Calu3 (cell line): ENCODE results near the gene RRAS2. TPM values are rescaled to one million over a fixed set of nuclear protein-coding genes. Genes with fewer than 3 reads are reported as not detected.
"Not testable (repeated sequence)": the region's sequence is repeated elsewhere in the genome, so short reads cannot be mapped to it uniquely, and the experiment has no call there.

Source experiments
- BruUV-seq: library from RNA; stranded (reverse); fragments of 400-500 nt; replicated peaks from 2 replicates; lab custom pipeline; 2021; lab: Mats Ljungman, UMichigan
- CTCF ChIA-PET: fragments of 300-600 bp; sonication (Branson Sonifier 250); formaldehyde crosslinking; loops from one replicate; lab custom pipeline; 2022; ENCODE audit warnings: antibody characterized with exemption; lab: Charles Lee
- DNase-seq: peaks from one replicate; pipeline ENCODE4 v3.0.0; 2022
- H3K27ac Mint-ChIP-seq: one replicate; pipeline ENCODE4 v1.8.0; 2022; ENCODE audit warnings: mixed read lengths; ENCODE audit not compliant: unreplicated experiment
- H3K27me3 Mint-ChIP-seq: one replicate; pipeline ENCODE4 v1.8.0; 2022; ENCODE audit warnings: mixed read lengths; ENCODE audit not compliant: unreplicated experiment
- H3K36me3 Mint-ChIP-seq: one replicate; pipeline ENCODE4 v1.8.0; 2022; ENCODE audit warnings: mild to moderate bottlenecking, moderate library complexity, mixed read lengths; ENCODE audit not compliant: insufficient read depth, unreplicated experiment
- H3K4me1 Mint-ChIP-seq: one replicate; pipeline ENCODE4 v1.8.0; 2022; ENCODE audit warnings: mild to moderate bottlenecking, low read depth, mixed read lengths; ENCODE audit not compliant: unreplicated experiment
- H3K4me3 Mint-ChIP-seq: one replicate; pipeline ENCODE4 v1.8.0; 2022; ENCODE audit warnings: mild to moderate bottlenecking, low read depth, moderate library complexity, mixed read lengths; ENCODE audit not compliant: unreplicated experiment
- H3K9me3 Mint-ChIP-seq: one replicate; pipeline ENCODE4 v1.8.0; 2022; ENCODE audit warnings: low read depth, mixed read lengths; ENCODE audit not compliant: unreplicated experiment
- intact Hi-C: fragments of 100-400 bp; cut with micrococcal nuclease; formaldehyde crosslinking; loops from one replicate; pipeline ENCODE4 v1.10.0; 2022; ENCODE audit not compliant: unreplicated experiment
- total RNA-seq: library from RNA; stranded (reverse); gene quantifications from 2 replicates; pipeline ENCODE4 v1.2.3, GENCODE V29; 2022
- TF ChIP-seq, protein P1 (sequence below): fragments of 200-600 bp; IDR thresholded peaks from one replicate; pipeline ENCODE4 v1.8.0; 2022; ENCODE audit warnings: antibody characterized with exemption; ENCODE audit not compliant: unreplicated experiment

RRAS2 gene
- total RNA-seq, 1 experiment from 2014 or later: 42.8 TPM

DNA sequence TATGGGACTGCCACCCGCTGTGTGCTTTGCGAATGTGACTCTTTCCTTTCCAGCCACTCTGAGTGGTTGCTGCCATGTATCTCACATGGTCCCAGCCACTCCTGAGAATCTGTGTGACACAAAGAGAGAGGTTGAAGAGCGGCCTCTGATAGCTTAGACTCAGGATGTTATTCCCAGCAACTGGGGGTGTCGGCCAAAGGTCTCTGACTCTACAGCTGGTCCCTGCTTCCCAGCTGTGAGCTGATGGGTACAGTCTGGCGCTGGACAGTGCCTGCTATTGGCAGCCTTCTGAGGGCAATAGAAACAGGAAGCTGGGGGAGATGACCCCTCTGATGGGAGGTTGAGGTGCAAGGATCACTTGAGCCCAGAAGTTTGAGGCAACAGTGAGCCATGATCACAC is 105.1 kb downstream of the RRAS2 start:
- Mint-ChIP-seq H3K27me3 (no peaks in the 10 kb centered on the region), H3K27ac (no peak overlapping the region), H3K4me1 (peaks cover 20% of the 10 kb centered on the region), H3K4me3 (no peak overlapping the region), H3K36me3 (no peaks in the 10 kb centered on the region), H3K9me3 (no peaks in the 10 kb centered on the region)
- intact Hi-C loops: no loop called here
- no TSS peak for BruUV-seq
- no peak for DNase-seq
- TF ChIP-seq, protein P1, sequence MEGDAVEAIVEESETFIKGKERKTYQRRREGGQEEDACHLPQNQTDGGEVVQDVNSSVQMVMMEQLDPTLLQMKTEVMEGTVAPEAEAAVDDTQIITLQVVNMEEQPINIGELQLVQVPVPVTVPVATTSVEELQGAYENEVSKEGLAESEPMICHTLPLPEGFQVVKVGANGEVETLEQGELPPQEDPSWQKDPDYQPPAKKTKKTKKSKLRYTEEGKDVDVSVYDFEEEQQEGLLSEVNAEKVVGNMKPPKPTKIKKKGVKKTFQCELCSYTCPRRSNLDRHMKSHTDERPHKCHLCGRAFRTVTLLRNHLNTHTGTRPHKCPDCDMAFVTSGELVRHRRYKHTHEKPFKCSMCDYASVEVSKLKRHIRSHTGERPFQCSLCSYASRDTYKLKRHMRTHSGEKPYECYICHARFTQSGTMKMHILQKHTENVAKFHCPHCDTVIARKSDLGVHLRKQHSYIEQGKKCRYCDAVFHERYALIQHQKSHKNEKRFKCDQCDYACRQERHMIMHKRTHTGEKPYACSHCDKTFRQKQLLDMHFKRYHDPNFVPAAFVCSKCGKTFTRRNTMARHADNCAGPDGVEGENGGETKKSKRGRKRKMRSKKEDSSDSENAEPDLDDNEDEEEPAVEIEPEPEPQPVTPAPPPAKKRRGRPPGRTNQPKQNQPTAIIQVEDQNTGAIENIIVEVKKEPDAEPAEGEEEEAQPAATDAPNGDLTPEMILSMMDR: no peak
- CTCF ChIA-PET: interaction anchor here (1.5 kb wide), 1 partner anchor 47 kb away, joined by 3 read pairs; no protein-coding TSS in a partner anchor

GRCh38 chr11:14253421-14253820 is 105.6 kb downstream of the RRAS2 start:
- DNase-seq: no peak
- BruUV-seq: no TSS peak
- no peaks in the 10 kb centered on the region for H3K36me3 Mint-ChIP-seq
- peaks cover 16% of the 10 kb centered on the region for H3K4me1 Mint-ChIP-seq
- no peaks in the 10 kb centered on the region for H3K9me3 Mint-ChIP-seq
- H3K4me3 Mint-ChIP-seq: no peak overlapping the region
- TF ChIP-seq, protein P1: no peak
- H3K27ac Mint-ChIP-seq: no peak overlapping the region
- CTCF ChIA-PET: interaction anchor here (1.5 kb wide), 1 partner anchor 47 kb away, joined by 3 read pairs; no protein-coding TSS in a partner anchor
- intact Hi-C loops: no loop called here
- H3K27me3 Mint-ChIP-seq: peaks cover 2% of the 10 kb centered on the region

GRCh38 chr11:14252501-14252900 is 106.5 kb downstream of the RRAS2 start:
- intact Hi-C loops, H3K27ac Mint-ChIP-seq, H3K36me3 Mint-ChIP-seq, H3K4me3 Mint-ChIP-seq, BruUV-seq, DNase-seq, H3K9me3 Mint-ChIP-seq, H3K4me1 Mint-ChIP-seq: not testable (repeated sequence)
- peaks cover 11% of the 10 kb centered on the region for H3K27me3 Mint-ChIP-seq
- CTCF ChIA-PET: interaction anchor here (1.5 kb wide), 1 partner anchor 48 kb away, joined by 3 read pairs; no protein-coding TSS in a partner anchor

DNA sequence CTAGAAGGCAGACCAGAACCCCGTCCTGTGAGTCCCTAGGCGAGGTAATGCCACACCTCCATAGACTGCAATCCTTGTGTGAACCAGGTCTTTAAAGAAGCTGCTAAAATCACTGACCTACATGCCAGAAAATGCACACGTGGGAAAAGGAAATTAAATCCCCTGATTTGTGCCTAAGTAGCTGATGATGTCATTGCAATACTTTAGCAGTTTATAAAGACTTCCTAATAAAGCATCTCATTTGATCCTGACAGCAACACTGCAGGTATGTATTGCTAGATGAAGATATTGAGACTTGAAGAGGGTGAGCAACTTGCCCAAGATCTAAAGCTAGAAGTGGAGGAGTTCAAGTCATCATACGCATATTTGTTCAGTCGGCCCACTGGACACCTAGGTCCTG is 107.2 kb downstream of the RRAS2 start:
- CTCF ChIA-PET: no interaction called here
- intact Hi-C loops: no loop called here
- BruUV-seq: no TSS peak

More for the DNA sequence above, 107.2 kb downstream of the RRAS2 start:
- Mint-ChIP-seq H3K27ac (no peak overlapping the region), H3K27me3 (peaks cover 19% of the 10 kb centered on the region), H3K4me1 (peaks cover 8% of the 10 kb centered on the region), H3K9me3 (no peaks in the 10 kb centered on the region), H3K4me3 (no peak overlapping the region), H3K36me3 (no peaks in the 10 kb centered on the region)
- TF ChIP-seq, protein P1: no peak
- no peak for DNase-seq
